GM12874 (cell line): Measurements from ENCODE around the gene KLK14.
A peak's percentile ranks its signal among the peaks of the same experiment; 100 is the strongest.

ENCODE experiments used
- CTCF ChIP-seq: IDR thresholded peaks from 2 replicates; pipeline ENCODE4 v1.5.1; 2011; ENCODE audit warnings: low read depth, mild to moderate bottlenecking, control low read depth, low read length, moderate library complexity; ENCODE audit not compliant: insufficient read depth

KLK14 gene

GRCh38 chr19:51082611-51083010 lies at the start of gene KLK14:
KLK14 (minus strand) TSS chr19:51082887; CDS start chr19:51082614, 273 bp downstream.
- TF ChIP-seq CTCF: no peak

GRCh38 chr19:51131780-51132680 lies 49.3 kb upstream of the KLK14 start:
- peak; percentile 29 for TF ChIP-seq CTCF

- TF ChIP-seq CTCF: no peak
Observed at GRCh38 chr19:51129716-51130115, 47.0 kb upstream of the KLK14 start.

- TF ChIP-seq CTCF: no peak
Observed at GRCh38 chr19:51128227-51128626, 45.5 kb upstream of the KLK14 start.

- no peak for TF ChIP-seq CTCF
Observed at GRCh38 chr19:51127755-51128154, 45.1 kb upstream of the KLK14 start.

- no peak for TF ChIP-seq CTCF
Observed at GRCh38 chr19:51127032-51127431, 44.3 kb upstream of the KLK14 start.

DNA sequence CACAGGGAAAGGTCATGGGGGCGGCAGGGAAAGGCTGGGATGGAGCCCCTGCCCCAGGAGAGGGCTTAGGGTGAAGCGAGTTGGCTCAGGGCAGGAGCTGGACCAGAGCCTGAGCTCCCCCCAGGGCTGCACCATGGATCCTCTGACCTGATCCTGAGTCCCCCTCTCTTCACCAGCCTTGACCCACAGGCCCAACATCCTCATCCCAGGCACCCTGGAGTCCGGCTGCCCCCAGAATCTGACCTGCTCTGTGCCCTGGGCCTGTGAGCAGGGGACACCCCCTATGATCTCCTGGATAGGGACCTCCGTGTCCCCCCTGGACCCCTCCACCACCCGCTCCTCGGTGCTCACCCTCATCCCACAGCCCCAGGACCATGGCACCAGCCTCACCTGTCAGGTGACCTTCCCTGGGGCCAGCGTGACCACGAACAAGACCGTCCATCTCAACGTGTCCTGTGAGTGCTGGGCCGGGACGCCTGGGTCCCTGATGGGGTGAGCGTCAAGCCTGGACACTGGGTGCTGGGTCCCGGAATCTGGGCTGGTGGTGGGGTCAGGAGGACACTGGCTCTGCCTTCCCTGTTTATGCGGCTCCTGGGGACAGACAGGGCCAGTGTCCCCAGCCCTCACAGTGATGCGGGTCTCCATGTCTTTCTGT lies 42.9 kb upstream of the KLK14 start:
- no peak for TF ChIP-seq CTCF
